Measurements from ENCODE around the gene ABCC4. TPM values are rescaled to one million over a fixed set of nuclear protein-coding genes. Genes with fewer than 3 reads are reported as not detected.

Gene ABCC4
- total and polyA plus RNA-seq, 2 experiments from 2014 or later, result 4.3 to 12.2 TPM

GRCh38 chr13:95020298-95020987 is 280.8 kb downstream of the ABCC4 start:
- no peaks in the 10 kb centered on the region for H3K9me2 ChIP-seq (ENCODE audit: insufficient read depth)
- H4K20me1 ChIP-seq (replicated peaks; ENCODE audit: insufficient read depth), result no peaks in the 10 kb centered on the region
- no peaks in the 10 kb centered on the region for H3K79me2 ChIP-seq (replicated peaks; ENCODE audit: insufficient read depth)
- H3K4me3 Mint-ChIP-seq, result no peak overlapping the region
- H3K27ac ChIP-seq (ENCODE audit: low read depth), result no peak overlapping the region
- no peak for ATAC-seq
- H3K4me3 ChIP-seq, result no peak overlapping the region
- H3K4me1 Mint-ChIP-seq, result no peaks in the 10 kb centered on the region
- no peaks in the 10 kb centered on the region for H3K36me3 Mint-ChIP-seq (ENCODE audit: low read depth)
- H3K27me3 Mint-ChIP-seq (ENCODE audit: insufficient read depth, low read depth, poor library complexity), result peaks cover 4% of the 10 kb centered on the region
- no peaks in the 10 kb centered on the region for H3F3A ChIP-seq (replicated peaks; ENCODE audit: low read depth)
- H3K27me3 ChIP-seq (ENCODE audit: insufficient read depth), result no peaks in the 10 kb centered on the region
- no peak for DNase-seq (ENCODE audit: low spot score)
- no peak overlapping the region for H3K4me2 ChIP-seq
- TF ChIP-seq JUNB (IDR thresholded peaks at IDR 0.05; ENCODE audit: unreplicated experiment) (no peak), STAT1 (IDR thresholded peaks at IDR 0.05; ENCODE audit: unreplicated experiment) (no peak), CREB1 (CRISPR knock-in tag; IDR thresholded peaks at IDR 0.05; ENCODE audit: low read depth) (no peak), NANOG (IDR thresholded peaks at IDR 0.05; ENCODE audit: borderline replicate concordance) (no peak), POLR2AphosphoS5 (IDR thresholded peaks at IDR 0.05; ENCODE audit: low read depth) (no peak), ZNF114 (CRISPR knock-in tag; IDR thresholded peaks at IDR 0.05) (no peak), EZH2phosphoT487 (IDR thresholded peaks at IDR 0.05; ENCODE audit: unreplicated experiment) (no peak)
- TF ChIP-seq, protein P1, sequence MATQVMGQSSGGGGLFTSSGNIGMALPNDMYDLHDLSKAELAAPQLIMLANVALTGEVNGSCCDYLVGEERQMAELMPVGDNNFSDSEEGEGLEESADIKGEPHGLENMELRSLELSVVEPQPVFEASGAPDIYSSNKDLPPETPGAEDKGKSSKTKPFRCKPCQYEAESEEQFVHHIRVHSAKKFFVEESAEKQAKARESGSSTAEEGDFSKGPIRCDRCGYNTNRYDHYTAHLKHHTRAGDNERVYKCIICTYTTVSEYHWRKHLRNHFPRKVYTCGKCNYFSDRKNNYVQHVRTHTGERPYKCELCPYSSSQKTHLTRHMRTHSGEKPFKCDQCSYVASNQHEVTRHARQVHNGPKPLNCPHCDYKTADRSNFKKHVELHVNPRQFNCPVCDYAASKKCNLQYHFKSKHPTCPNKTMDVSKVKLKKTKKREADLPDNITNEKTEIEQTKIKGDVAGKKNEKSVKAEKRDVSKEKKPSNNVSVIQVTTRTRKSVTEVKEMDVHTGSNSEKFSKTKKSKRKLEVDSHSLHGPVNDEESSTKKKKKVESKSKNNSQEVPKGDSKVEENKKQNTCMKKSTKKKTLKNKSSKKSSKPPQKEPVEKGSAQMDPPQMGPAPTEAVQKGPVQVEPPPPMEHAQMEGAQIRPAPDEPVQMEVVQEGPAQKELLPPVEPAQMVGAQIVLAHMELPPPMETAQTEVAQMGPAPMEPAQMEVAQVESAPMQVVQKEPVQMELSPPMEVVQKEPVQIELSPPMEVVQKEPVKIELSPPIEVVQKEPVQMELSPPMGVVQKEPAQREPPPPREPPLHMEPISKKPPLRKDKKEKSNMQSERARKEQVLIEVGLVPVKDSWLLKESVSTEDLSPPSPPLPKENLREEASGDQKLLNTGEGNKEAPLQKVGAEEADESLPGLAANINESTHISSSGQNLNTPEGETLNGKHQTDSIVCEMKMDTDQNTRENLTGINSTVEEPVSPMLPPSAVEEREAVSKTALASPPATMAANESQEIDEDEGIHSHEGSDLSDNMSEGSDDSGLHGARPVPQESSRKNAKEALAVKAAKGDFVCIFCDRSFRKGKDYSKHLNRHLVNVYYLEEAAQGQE (IDR thresholded peaks at IDR 0.05; ENCODE audit: unreplicated experiment), result no peak
- no peaks in the 10 kb centered on the region for H3K4me1 ChIP-seq (ENCODE audit: insufficient read depth)
- H3K27ac Mint-ChIP-seq, result no peak overlapping the region
- H3K9me3 Mint-ChIP-seq, result no peaks in the 10 kb centered on the region
- no peak overlapping the region for H2AFZ ChIP-seq
- H3K36me3 ChIP-seq (ENCODE audit: insufficient read depth), result no peaks in the 10 kb centered on the region

DNA sequence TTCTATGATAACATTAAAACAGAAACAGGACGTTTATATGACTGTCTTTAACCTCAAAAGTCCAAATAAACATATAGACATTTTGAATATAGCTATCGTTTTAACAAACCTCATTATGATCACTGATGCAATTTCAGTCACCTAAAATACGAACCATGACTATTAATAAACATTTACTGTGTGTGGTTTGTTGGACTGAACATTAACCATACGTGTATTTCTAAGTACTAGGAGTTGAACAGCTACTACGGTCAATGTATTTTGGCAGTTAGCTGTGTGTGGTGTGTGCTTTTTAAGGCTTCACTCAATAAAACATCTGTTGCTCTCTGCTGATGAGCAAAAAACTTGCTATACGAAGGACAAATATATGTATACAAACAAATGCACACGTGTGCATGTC is 281.4 kb downstream of the ABCC4 start:
- peaks cover 4% of the 10 kb centered on the region for H3K27me3 Mint-ChIP-seq (ENCODE audit: insufficient read depth, low read depth, poor library complexity)
- no peaks in the 10 kb centered on the region for H3K9me3 Mint-ChIP-seq
- Histone ChIP-seq H3K4me1 (ENCODE audit: insufficient read depth) (no peaks in the 10 kb centered on the region), H3K27ac (ENCODE audit: low read depth) (no peak overlapping the region), H3F3A (replicated peaks; ENCODE audit: low read depth) (no peaks in the 10 kb centered on the region), H3K27me3 (ENCODE audit: insufficient read depth) (no peaks in the 10 kb centered on the region), H3K4me2 (no peak overlapping the region), H4K20me1 (replicated peaks; ENCODE audit: insufficient read depth) (no peaks in the 10 kb centered on the region), H3K9me2 (ENCODE audit: insufficient read depth) (no peaks in the 10 kb centered on the region), H2AFZ (no peak overlapping the region), H3K4me3 (no peak overlapping the region), H3K36me3 (ENCODE audit: insufficient read depth) (no peaks in the 10 kb centered on the region), H3K79me2 (replicated peaks; ENCODE audit: insufficient read depth) (no peaks in the 10 kb centered on the region)
- no peaks in the 10 kb centered on the region for H3K4me1 Mint-ChIP-seq
- DNase-seq (ENCODE audit: low spot score), result no peak
- H3K27ac Mint-ChIP-seq, result no peak overlapping the region
- H3K4me3 Mint-ChIP-seq, result no peak overlapping the region
- H3K36me3 Mint-ChIP-seq (ENCODE audit: low read depth), result no peaks in the 10 kb centered on the region
- no peak for ATAC-seq
- TF ChIP-seq NANOG (IDR thresholded peaks at IDR 0.05; ENCODE audit: borderline replicate concordance) (no peak), ZNF331 (CRISPR knock-in tag; IDR thresholded peaks at IDR 0.05; ENCODE audit: low read depth) (no peak), STAT1 (IDR thresholded peaks at IDR 0.05; ENCODE audit: unreplicated experiment) (no peak), JUNB (IDR thresholded peaks at IDR 0.05; ENCODE audit: unreplicated experiment) (no peak), POLR2AphosphoS5 (IDR thresholded peaks at IDR 0.05; ENCODE audit: low read depth) (no peak), EZH2phosphoT487 (IDR thresholded peaks at IDR 0.05; ENCODE audit: unreplicated experiment) (no peak), ZNF114 (CRISPR knock-in tag; IDR thresholded peaks at IDR 0.05) (no peak)
- TF ChIP-seq, protein P1 (IDR thresholded peaks at IDR 0.05; ENCODE audit: unreplicated experiment), result no peak
